SK-N-SH treated with all-trans-retinoic acid at 6 μM for 48 hours (cell line): Measurements from ENCODE around the gene SEC62.
A peak's percentile ranks its signal among the peaks of the same experiment; 100 is the strongest.

ENCODE experiments used
- ATAC-seq: fragments of 200-7000 bp; cut with Tn5 transposase; 3 replicates; pipeline ENCODE4 v1.9.1; 2020; ENCODE audit warnings: mild to moderate bottlenecking, moderate library complexity
- ARNTL ChIP-seq: fragments of 450-650 bp; formaldehyde crosslinking; IDR thresholded peaks from 2 replicates; pipeline ENCODE4 v1.5.0; 2020; ENCODE audit warnings: low read depth, mild to moderate bottlenecking, moderate library complexity, borderline replicate concordance
- CSDC2 ChIP-seq: fragments of 250-450 bp; sonication (Bioruptor Pico); IDR thresholded peaks from 2 replicates; pipeline ENCODE4 v1.5.0; 2020; ENCODE audit warnings: mild to moderate bottlenecking, moderate library complexity
- ESRRG ChIP-seq: fragments of 250-450 bp; sonication (Bioruptor Pico); IDR thresholded peaks from 2 replicates; pipeline ENCODE4 v1.6.1; 2021; ENCODE audit warnings: mild to moderate bottlenecking
- ISL1 ChIP-seq: fragments of 250-450 bp; sonication (Bioruptor Pico); IDR thresholded peaks from 2 replicates; pipeline ENCODE4 v2.1.2; 2022; ENCODE audit warnings: mild to moderate bottlenecking, moderate library complexity
- OSR1 ChIP-seq: fragments of 250-450 bp; sonication (Bioruptor Pico); IDR thresholded peaks from 2 replicates; pipeline ENCODE4 v1.8.0; 2022; ENCODE audit warnings: moderate library complexity, mild to moderate bottlenecking, inconsistent platforms
- PPARA ChIP-seq: fragments of 250-450 bp; sonication (Bioruptor Pico); IDR thresholded peaks from 2 replicates; pipeline ENCODE4 v1.5.0; 2020; ENCODE audit warnings: mild to moderate bottlenecking, borderline replicate concordance
- RARB ChIP-seq: fragments of 250-450 bp; sonication (Bioruptor Pico); IDR thresholded peaks from 2 replicates; pipeline ENCODE4 v1.8.0; 2021; ENCODE audit warnings: mild to moderate bottlenecking, moderate library complexity
- SNAI2 ChIP-seq: fragments of 250-450 bp; sonication (Bioruptor Pico); IDR thresholded peaks from 2 replicates; pipeline ENCODE4 v1.5.0; 2020; ENCODE audit warnings: mild to moderate bottlenecking, moderate library complexity
- TCF4 ChIP-seq: fragments of 250-450 bp; sonication (Bioruptor Pico); IDR thresholded peaks from 2 replicates; pipeline ENCODE4 v1.8.0; 2021; ENCODE audit warnings: mild to moderate bottlenecking, moderate library complexity, borderline replicate concordance
- TOX ChIP-seq: fragments of 250-450 bp; sonication (Bioruptor Pico); IDR thresholded peaks from 2 replicates; pipeline ENCODE4 v1.8.0; 2021; ENCODE audit warnings: mild to moderate bottlenecking, moderate library complexity, borderline replicate concordance
- ZC3H10 ChIP-seq: fragments of 250-450 bp; sonication (Bioruptor Pico); IDR thresholded peaks from 2 replicates; pipeline ENCODE4 v1.5.1; 2021; ENCODE audit warnings: mild to moderate bottlenecking, moderate library complexity
- ZFP3 ChIP-seq: fragments of 250-450 bp; sonication (Bioruptor Pico); IDR thresholded peaks from 2 replicates; pipeline ENCODE4 v1.5.0; 2020; ENCODE audit warnings: mild to moderate bottlenecking, moderate library complexity
- ZFP30 ChIP-seq: fragments of 450-650 bp; formaldehyde crosslinking; IDR thresholded peaks from 2 replicates; pipeline ENCODE4 v1.5.0; 2022; ENCODE audit warnings: mild to moderate bottlenecking, moderate library complexity
- ZNF565 ChIP-seq: fragments of 450-650 bp; formaldehyde crosslinking; conservative IDR thresholded peaks from 2 replicates; pipeline ENCODE4 v1.5.0; 2020; ENCODE audit warnings: low read depth, mild to moderate bottlenecking, moderate library complexity
- ZNF70 ChIP-seq: fragments of 450-650 bp; formaldehyde crosslinking; IDR thresholded peaks from 2 replicates; pipeline ENCODE4 v1.5.0; 2020; ENCODE audit warnings: mild to moderate bottlenecking, moderate library complexity
- ZNF8 ChIP-seq: fragments of 450-650 bp; formaldehyde crosslinking; IDR thresholded peaks from 2 replicates; pipeline ENCODE4 v1.5.0; 2020; ENCODE audit warnings: mild to moderate bottlenecking, moderate library complexity
- TF ChIP-seq, protein P1 (sequence below): fragments of 250-450 bp; sonication (Bioruptor Pico); IDR thresholded peaks from 2 replicates; pipeline ENCODE4 v1.8.0; 2020; ENCODE audit warnings: mild to moderate bottlenecking, moderate library complexity, borderline replicate concordance
- TF ChIP-seq, protein P2 (sequence below): fragments of 250-450 bp; sonication (Bioruptor Pico); IDR thresholded peaks from 2 replicates; pipeline ENCODE4 v1.8.0; 2021; ENCODE audit warnings: low read depth, mild to moderate bottlenecking, moderate library complexity, borderline replicate concordance
- TF ChIP-seq, protein P3 (sequence below): fragments of 250-450 bp; sonication (Bioruptor Pico); IDR thresholded peaks from 2 replicates; pipeline ENCODE4 v1.5.1; 2021; ENCODE audit warnings: mild to moderate bottlenecking, moderate library complexity
- TF ChIP-seq, protein P4 (sequence below): fragments of 250-450 bp; sonication (Bioruptor Pico); IDR thresholded peaks from 2 replicates; pipeline ENCODE4 v1.5.1; 2020; ENCODE audit warnings: low read depth, mild to moderate bottlenecking, moderate library complexity

The SEC62 gene

DNA sequence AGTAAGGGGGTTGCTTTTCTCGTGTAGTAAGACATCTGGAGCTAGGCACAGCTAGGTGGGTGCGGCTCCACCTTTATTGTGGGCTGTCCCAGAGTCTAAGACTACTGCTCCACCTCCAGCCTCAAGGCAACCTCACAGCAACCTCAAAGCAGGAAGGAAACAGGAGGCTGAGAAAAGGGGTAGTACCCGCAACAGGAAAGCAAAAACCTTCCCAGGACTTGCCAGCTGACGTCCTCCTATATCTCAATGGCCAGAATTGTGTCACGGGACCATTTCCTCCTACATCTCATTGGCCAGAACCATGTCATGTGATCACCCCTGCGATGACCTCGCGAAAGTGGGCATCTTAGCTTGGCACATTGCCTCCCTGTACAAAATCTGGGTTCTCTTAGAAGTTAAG is 66.9 kb downstream of the SEC62 start (continued):
- TF ChIP-seq, protein P1, sequence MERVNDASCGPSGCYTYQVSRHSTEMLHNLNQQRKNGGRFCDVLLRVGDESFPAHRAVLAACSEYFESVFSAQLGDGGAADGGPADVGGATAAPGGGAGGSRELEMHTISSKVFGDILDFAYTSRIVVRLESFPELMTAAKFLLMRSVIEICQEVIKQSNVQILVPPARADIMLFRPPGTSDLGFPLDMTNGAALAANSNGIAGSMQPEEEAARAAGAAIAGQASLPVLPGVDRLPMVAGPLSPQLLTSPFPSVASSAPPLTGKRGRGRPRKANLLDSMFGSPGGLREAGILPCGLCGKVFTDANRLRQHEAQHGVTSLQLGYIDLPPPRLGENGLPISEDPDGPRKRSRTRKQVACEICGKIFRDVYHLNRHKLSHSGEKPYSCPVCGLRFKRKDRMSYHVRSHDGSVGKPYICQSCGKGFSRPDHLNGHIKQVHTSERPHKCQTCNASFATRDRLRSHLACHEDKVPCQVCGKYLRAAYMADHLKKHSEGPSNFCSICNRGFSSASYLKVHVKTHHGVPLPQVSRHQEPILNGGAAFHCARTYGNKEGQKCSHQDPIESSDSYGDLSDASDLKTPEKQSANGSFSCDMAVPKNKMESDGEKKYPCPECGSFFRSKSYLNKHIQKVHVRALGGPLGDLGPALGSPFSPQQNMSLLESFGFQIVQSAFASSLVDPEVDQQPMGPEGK (CRISPR knock-in tag), result no peak
- TF ChIP-seq OSR1, result no peak
- TF ChIP-seq PPARA (CRISPR knock-in tag), result no peak
- TF ChIP-seq TCF4 (CRISPR knock-in tag), result no peak

DNA sequence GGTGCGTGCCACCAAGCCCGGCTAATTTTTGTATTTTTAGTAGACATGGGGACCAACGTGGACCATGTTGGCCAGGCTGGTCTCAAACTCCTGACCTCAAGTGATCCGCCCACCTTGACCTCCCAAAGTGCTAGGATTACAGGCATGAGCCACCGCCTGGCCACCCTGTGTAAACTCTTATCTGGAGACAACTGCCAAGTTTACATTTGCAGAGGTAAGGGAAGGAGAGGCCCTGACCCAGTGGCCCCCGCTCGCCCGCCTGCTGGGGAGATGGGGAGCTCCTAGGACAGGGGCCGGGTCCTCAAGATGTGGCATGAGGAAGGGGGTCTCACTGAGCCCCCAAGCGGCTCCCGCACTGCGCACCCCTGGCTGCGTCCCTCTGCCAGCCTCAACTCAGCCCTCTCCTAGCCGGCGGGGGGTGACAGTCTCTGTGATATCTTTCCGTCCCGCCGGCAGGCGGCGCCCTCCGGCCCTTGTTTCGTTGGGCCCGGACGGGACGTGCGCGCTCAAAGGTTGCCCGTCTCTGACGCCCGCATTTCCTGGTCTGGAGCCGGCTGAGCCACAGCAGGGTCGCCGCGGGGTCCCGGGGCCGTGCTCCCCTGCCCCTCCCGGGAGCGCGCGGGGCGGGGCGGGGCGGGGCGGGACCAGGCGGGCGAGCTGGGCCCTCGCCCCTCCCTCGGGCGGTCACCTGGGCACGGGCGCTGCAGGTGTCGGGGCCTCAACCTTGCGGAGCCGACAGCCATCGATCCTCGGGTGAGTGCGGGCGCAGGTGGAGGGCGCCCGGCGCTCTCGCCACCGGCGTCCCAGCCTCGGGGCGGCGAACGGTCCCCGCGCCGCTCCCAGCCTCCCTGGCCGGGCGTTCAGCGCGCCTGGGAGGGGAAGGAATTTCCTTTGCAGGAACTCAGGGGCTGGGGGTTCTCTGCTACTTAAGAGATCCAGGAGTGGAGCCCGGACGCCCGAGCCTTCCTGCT is 71.1 kb downstream of the SEC62 start, which contains the start of gene GPR160:
Gene GPR160 (plus strand): TSS at position 533 of the 971 bp plus-strand sequence. CDS start 45,978 bp downstream, outside the sequence.
- no peak for TF ChIP-seq ZFP30 (CRISPR knock-in tag)
- no peak for TF ChIP-seq ZNF8 (CRISPR knock-in tag)
- TF ChIP-seq, protein P2, sequence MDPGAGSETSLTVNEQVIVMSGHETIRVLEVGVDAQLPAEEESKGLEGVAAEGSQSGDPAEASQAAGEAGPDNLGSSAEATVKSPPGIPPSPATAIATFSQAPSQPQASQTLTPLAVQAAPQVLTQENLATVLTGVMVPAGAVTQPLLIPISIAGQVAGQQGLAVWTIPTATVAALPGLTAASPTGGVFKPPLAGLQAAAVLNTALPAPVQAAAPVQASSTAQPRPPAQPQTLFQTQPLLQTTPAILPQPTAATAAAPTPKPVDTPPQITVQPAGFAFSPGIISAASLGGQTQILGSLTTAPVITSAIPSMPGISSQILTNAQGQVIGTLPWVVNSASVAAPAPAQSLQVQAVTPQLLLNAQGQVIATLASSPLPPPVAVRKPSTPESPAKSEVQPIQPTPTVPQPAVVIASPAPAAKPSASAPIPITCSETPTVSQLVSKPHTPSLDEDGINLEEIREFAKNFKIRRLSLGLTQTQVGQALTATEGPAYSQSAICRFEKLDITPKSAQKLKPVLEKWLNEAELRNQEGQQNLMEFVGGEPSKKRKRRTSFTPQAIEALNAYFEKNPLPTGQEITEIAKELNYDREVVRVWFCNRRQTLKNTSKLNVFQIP (CRISPR knock-in tag), result no peak
- TF ChIP-seq ARNTL (CRISPR knock-in tag), result no peak
- TF ChIP-seq, protein P1 (CRISPR knock-in tag), result no peak
- TF ChIP-seq PPARA (CRISPR knock-in tag), result no peak
- no peak for TF ChIP-seq ZC3H10 (CRISPR knock-in tag)
- TF ChIP-seq CSDC2 (CRISPR knock-in tag), result no peak
- TF ChIP-seq RARB (CRISPR knock-in tag), result no peak
- TF ChIP-seq ISL1 (CRISPR knock-in tag), result no peak
- ATAC-seq, result peak; percentile 79

DNA sequence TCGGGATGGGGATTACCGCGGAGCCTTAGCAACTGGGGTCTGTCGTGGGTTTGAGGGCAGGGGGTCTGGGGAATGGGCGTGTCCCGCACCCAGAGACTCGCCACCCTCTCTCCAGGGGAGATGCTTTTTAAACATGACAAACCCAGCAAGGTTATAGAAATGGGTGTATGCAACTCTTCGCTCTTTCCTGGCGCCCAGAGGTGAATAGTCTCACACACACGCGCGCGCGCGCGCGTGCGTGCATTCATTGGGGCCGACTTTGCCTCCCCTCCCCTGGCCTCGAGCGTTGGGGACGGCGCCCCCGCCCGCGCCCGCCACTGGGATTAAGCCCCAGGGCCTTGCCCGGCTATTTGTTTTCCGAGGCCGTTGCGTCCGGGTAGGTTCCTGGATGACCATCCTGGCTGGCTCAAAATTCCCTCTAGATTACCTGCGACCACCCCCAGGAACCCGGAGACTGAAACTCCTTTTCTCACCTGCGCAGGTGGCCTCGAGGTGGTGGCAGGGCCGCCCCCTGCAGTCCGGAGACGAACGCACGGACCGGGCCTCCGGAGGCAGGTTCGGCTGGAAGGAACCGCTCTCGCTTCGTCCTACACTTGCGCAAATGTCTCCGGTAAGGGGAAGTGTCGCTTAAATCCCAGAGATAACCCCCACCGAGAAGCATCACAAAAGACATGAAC is 72.0 kb downstream of the SEC62 start:
- peak; percentile 18 for ATAC-seq
- TF ChIP-seq, protein P3, sequence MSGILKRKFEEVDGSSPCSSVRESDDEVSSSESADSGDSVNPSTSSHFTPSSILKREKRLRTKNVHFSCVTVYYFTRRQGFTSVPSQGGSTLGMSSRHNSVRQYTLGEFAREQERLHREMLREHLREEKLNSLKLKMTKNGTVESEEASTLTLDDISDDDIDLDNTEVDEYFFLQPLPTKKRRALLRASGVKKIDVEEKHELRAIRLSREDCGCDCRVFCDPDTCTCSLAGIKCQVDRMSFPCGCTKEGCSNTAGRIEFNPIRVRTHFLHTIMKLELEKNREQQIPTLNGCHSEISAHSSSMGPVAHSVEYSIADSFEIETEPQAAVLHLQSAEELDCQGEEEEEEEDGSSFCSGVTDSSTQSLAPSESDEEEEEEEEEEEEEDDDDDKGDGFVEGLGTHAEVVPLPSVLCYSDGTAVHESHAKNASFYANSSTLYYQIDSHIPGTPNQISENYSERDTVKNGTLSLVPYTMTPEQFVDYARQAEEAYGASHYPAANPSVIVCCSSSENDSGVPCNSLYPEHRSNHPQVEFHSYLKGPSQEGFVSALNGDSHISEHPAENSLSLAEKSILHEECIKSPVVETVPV (CRISPR knock-in tag), result no peak

DNA sequence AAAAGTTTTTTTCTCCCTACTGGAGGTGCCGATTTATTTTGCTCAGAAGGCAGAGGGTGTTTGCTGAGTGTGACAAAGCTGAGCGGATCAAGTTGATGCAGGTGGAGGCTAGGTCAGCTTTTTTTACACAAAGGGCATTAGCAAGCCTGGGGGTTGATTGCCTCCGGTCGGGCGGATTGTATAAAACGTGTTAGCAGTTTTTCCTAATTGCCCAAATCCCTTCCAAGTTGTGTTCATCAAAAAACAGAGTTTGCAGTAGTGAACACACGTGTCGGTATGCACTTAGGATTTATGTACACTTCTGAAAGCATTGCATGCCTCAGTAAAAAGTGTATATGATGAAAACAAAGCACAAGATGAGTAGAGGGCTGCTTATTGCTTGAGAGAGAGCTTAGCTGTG is 73.8 kb downstream of the SEC62 start:
- no peak for ATAC-seq
- TF ChIP-seq ZFP30 (CRISPR knock-in tag), result no peak
- no peak for TF ChIP-seq ISL1 (CRISPR knock-in tag)
- no peak for TF ChIP-seq TOX (CRISPR knock-in tag)
- TF ChIP-seq ZFP3 (CRISPR knock-in tag), result no peak
- no peak for TF ChIP-seq ZNF8 (CRISPR knock-in tag)

DNA sequence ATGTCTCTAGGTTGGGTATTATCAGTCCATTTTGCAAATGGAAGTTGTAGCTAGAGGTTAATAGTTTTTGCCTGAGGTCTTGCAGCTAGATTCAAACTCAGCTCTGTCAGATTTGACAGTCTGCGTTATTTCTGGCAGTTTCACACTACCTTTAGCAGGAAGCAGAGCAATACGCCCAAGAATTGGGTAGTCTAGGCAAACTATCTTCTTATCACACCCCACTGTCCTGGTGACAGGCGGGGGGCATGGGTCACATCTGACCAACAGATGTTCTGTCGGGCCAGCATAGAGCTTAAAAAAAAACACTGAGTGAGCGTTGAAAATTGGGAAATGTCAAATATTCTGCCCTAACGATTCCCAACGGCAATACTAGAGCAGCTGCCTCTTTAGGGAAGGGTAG is 76.9 kb downstream of the SEC62 start:
- ATAC-seq, result no peak
- TF ChIP-seq ZNF8 (CRISPR knock-in tag) (no peak), ZNF70 (CRISPR knock-in tag) (no peak), SNAI2 (CRISPR knock-in tag) (no peak), ZNF565 (CRISPR knock-in tag) (no peak), TCF4 (CRISPR knock-in tag) (no peak), ESRRG (CRISPR knock-in tag) (no peak)
- TF ChIP-seq, protein P3 (CRISPR knock-in tag), result no peak
- TF ChIP-seq, protein P2 (CRISPR knock-in tag), result no peak
- TF ChIP-seq, protein P4, sequence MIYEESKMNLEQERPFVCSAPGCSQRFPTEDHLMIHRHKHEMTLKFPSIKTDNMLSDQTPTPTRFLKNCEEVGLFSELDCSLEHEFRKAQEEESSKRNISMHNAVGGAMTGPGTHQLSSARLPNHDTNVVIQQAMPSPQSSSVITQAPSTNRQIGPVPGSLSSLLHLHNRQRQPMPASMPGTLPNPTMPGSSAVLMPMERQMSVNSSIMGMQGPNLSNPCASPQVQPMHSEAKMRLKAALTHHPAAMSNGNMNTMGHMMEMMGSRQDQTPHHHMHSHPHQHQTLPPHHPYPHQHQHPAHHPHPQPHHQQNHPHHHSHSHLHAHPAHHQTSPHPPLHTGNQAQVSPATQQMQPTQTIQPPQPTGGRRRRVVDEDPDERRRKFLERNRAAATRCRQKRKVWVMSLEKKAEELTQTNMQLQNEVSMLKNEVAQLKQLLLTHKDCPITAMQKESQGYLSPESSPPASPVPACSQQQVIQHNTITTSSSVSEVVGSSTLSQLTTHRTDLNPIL (CRISPR knock-in tag), result no peak
